HG03342 (cell line): Measurements from ENCODE around the gene GPSM1.

Source experiments
- ATAC-seq: cut with Tn5 transposase; IDR thresholded peaks from one replicate; pipeline ENCODE4 v1.9.1; 2021; ENCODE audit warnings: mild to moderate bottlenecking, moderate library complexity; ENCODE audit not compliant: unreplicated experiment

GPSM1 gene

DNA sequence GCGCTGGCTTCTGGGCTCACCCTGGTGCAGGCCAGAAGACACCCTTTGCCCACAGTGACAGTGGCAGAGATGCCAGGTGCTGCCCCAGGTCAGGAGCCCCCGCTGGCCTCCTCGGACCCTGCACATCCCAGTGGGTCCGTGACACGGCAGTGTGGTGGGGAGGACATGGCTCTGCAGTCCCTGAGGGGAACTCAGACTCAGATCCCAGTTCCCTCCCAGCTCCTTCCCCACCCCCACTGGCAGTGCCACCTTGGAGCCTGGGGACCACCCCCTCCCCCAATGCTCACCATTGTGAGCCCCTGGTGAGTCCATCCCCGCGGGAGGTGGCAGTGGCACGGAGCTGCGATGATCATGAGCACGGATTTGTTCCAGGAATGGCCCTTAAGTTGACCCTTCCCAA, 22.9 kb upstream of the GPSM1 start:
- no peak for ATAC-seq

DNA sequence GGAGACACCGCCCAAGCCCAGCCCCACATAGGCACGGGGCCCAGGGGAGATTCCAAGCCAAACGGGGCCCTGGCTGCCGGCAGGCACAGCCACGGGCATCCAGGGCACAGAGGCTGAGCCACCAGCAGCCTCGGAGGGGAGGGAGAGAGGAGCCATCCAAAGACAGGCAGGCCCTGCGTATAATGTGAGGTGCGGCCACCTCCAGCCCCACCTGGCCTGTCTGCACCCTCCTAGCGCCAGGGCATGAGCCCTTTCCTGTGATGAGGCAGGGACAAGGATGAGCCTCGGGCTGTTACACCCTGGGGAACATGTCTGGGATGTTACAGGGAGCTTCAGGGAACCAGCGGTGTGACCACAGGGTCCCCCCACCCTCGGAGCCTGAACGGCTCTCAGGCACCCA, 22.4 kb upstream of the GPSM1 start:
- ATAC-seq: no peak

DNA sequence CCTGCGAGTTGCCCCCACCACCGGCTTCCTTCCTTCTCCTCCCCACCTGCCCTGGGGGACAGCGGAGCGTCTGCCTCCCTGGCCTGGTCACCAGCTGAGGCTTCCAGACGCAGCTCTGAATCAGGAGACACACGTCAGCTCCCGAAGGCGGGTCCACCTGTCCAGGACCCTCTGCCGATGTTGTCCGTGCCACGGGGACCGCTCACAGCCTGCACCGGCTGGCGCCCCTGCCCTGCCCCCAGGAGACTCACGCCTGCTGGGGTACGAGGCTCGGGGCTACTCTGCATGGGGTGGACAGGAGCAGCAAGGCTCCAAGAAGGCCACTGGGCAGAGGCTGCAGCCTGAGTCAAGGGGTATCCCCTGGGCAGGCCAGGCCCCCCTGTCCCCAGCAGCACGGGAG, 21.5 kb upstream of the GPSM1 start:
- ATAC-seq: no peak

DNA sequence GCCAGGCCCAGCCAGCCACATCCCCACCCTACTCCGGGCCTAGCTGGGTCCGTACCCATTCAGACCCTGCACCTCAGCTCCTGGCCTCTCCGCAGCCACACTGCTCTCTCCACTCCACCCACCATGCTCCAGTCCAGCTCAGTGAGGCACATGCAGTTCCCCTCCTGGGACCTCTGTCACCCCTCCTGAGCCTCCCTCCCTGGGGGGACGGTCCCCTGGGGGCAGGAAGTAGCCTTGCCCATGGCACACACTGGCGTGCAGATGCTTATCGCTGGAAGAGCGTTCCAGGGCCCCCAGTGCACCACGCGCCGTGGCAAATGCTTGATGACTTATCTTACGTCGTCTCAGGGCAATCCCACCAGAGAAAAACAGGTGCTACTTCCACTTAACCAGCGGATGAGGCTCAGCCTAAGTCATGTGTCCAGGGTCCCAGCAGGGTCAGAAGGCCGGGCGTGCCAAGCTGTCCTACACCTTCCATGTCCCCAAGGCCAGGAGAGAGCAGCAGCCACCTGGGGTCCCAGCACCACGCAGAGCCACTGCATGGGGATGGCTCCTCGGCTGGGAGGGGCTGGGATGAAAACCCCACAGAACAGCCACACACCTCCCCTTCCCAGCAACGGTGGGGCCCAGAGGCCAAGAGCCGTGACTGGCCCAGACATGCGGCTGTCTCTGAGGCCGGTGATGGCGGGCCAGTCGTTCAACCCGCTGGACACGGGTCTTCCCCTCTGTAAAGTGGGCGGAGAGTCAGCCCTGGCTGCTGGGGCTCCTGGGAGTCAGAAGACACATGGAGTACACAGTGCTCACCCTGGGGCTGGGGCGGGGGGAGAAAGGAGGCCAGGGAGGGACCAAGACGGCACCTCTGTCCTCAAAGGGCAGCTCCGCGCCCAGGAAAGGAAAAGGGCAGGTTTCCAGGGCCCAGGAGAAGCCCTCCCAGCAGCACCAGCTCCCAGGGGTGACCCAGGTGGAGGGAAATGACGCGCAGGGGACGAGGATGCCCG, 20.8 kb upstream of the GPSM1 start:
- no peak for ATAC-seq

DNA sequence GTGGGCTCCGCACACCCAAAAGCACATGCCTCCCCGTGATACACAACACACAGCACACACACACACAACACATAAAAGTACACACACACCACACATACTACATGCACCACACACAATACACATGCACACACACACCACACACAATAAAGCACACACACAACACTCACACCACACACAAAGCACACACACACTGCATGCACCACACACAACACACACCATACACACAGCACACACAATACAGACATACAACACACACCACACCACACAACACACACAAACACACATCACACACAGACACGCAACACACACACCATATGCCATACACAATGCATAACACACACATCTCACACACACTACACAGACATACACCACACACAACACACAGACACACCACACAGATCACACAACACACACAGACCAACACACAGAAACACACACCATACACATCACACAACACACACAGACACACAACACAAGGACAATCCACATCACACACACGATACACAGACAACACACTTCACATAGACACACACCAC, 20.1 kb upstream of the GPSM1 start:
- ATAC-seq: no peak

DNA sequence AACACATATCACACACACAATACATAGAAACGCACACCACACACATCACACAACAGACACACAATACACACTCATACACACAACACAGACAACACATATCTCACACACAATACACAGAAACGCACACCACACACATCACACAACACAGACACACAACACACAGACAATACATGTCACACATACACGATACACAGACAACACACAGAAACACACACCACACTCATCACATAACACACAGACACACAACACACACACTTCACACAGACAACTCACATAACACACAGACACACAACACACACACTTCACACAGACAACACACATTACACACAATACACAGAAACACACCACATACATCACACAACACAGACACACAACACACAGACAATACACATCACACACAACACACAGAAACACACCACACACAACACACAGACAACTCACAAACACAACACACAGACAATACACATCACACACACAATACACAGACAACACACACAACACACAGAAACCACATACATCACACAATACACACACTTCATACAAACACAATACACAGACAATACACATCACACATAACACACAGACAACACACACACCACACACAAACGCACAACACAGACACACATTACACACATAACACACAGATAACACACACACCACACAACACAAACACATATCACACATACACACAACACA, 19.2 kb upstream of the GPSM1 start:
- no peak for ATAC-seq

DNA sequence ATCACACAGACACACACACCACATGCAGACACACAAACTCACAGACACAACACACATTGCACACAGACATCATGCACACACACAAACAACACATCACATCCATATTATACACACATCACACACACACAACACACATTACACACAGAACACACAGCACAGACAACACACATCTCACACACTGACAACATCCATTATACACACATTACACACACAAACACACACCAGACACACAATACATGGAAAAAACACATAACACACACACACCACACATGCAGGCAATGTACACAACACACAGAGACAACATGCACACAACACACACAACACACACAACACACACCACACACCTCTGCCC, 18.7 kb upstream of the GPSM1 start:
- no peak for ATAC-seq

DNA sequence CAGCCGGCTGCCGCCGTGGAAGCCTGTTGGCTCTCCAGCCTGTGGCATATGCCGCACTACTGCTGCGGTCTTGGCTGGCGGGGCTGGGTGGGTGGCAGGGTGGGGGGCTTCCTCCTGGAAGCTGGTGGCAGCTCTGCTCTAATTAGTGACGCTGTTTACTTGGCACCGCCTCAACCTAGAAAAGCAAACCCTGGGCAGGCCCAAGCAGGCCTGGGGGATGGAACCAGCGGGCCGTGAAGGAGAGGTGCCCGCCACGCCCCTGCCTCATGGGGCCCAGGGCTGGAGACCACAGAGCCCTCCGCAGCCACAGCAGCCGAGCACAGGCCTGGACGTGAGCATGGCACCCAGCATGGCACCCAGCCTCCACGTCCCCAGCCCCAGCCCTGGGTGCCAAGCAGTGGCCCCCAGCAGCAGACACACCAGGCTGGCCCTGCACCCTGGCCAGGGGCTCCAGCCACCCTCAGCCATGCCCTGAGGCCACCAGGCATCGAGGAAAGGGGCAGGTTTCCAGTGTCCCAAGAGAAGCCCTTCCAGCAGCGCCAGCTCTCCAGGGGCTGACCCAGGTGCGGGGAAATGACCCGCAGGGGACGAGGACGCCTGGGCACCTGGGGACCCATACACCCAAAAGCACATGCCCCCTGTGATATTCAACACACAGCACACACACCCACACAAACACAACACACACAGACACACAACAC, 18.1 kb upstream of the GPSM1 start:
- no peak for ATAC-seq

DNA sequence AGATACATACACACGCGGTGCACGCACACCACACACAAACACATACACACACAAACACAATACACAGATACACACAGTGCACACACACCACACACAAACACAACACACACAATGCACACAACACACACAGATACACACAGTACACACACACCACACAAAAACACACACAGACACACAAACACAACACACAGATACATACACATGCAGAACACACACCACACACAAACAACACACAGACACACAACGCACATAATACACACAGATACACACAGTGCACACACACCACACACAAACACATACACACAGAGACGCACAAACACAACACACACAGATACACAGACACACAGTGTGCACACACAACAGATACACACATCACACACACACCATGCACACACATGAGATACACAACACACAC, 17.5 kb upstream of the GPSM1 start:
- no peak for ATAC-seq

DNA sequence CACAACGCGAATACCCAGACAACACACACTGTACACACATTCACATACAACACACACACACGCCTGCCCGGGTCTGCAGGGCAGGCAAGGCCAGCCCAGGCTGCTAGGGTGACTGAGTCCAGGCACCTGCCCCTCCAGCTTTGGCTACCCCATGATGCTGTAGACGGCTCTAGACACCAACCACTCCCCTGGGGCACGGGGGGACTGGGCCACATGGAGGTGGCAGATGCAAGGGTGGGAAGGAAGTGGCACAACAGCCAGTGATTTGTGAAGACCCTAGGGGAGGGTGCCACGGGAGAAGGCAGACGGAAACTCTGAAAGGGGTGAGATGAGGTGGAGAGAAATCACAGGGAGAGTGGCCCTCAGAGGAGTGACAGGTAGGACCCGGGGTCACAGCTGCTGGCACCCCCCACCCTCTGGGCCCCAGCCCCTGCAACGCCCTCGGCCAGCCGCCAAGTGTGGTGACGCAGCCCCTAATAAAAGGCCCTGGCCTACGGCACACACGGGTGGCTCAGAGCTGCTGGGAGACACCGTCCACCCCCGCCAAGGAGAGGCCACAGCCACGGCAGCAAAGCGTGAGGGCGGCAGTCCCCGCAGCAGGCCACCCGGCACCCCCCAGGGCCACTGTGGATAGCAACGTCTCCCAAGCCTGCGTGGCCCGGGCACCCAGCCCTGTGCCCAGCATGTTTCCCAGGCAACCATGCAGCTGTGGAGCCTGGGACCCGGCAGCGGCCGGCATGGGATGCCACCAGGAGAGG, 16.9 kb upstream of the GPSM1 start:
- ATAC-seq: no peak

DNA sequence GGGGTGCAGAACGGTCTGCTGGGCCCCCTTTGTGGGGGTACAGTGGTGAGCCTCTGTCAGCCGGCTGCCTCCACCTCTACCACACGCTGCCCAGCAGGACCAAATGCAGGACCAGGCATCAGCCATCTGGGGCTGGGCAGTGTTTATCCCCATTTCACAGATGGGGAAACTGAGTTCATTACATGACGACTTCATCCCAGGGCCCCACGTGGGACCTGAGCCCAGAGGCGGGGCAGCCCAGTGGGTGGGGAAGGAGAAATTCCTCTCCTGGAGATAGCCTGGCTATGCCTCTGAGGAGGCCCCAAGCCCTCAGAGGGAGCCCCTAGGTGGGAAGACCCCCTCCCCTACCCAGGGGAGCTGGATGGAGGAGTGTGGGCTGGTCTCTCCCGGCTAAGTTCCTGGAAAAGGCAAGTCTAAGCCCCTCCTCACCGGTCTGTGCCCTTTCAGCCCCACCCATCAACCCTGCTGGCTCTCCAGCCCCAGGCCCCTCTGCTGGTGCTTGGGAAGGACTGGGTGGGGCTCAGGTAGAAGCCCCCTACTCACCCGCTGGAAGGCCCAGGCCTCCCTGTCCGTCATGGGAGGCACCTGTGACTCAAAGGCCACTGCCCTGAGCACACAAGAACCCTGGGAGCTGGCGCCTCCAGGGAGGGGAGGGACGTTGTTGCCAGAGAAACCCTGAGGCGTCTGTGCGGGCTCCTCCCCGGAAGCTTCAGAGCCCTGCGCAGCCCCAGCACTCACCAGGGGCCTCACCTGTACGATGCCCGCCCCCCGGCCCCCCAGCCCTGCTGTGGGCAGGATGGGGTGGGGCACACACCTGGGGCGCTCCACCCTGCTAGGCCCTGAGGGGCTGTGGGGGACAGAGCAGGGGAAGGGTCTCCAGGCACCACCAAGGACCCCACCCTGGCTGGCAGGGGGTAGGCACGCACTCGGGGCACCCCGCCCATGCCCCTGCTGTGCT, 16.0 kb upstream of the GPSM1 start:
- ATAC-seq: no peak

DNA sequence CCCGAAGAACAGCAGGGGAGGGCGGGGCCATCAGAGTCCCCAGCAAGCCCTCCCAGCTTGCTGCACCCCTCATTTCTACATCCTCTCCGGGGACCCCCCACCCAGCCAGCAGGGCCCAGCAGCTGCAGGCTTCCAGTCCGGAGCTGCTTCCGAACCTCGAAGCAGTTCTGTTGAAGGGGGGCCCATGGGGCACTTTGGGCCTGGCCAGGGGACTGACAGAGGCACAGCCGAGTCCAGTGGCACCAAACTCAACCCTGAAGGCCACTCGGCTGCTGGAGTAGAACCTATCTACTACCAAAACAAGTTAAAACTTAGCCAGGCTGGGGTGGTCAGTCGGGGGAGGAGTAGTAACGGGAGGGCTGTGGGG, 15.3 kb upstream of the GPSM1 start:
- no peak for ATAC-seq

DNA sequence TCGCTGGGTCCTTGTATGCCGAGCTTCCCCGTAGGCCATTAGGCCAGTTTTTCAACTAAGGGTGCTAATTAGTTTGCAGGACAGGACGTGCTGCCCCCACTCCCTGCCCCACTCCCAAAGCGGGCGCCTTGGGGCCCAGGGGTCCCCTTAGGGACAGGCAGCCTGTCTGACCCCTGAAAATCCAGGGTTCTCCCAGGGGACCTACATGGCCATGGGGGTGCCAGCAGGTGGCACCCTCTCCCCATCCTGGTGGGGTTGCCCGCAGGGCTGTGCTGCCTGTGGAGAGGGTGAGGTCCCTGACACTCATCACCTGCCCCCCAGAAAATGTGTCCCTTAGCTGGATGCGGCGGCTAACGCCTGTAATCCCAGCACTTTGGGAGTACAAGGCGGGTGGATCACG, 14.9 kb upstream of the GPSM1 start:
- no peak for ATAC-seq

DNA sequence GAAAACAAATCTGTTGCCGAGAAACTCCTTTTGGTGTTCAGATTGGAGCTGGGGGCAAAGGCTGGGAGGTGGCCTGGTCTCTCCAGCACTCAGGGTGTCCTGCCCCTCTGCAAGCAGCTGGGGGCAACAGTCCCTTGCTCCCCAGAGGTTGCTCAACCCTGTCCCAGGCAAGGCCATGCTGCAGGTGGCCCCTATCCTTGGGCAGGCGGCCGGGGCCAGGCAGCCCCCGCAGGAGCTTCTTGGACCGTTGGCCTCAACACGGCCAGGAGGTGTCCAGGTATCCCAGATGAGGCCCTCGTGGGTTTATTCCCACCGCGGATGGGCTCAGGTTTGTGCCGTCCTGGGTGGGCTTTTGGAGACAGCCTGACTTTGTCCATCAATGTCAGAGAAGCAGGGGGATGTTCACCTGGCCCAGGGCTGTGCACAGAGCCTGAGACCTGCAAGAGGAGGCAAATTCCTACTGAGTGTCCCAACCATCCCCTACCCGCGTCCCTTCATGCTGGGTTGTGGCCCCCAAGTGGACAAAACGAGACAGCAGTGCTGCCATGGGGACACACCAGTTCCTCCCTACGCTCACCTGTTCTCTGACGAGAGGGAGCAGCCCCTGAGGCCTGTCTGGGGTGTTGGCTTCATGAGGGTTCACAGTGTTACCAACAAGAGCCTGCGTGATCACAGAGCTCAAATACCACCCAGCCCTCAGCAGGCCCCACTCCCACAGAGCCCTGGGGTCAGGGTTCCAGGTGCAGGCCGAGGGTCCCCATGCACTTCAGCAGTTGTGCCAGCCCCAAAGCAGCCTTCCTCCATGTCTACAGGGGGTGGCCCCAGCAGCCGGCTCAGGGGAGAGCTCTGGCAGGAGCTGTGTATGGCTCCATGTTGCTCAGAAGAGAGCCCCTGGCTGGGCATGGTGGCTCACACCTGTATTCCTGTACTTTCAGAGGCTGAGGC, 14.0 kb upstream of the GPSM1 start:
- ATAC-seq: no peak

DNA sequence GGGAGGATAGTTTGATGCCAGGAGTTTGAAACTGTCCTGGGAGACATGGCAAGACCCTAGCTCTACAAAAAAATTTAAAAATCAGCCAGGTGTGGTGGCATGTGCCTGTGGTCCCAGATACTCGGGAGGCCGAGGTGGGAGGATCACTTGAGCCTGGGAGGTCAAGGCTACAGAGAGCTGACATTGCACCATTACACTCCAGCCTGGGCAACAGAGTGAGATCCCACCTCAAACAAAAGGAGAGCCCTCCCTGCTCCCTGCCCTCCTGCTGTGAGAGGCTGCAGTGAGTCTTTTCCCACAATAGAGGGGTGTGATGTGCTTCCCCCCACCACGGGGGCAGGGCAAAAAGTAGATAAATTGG, 13.3 kb upstream of the GPSM1 start:
- ATAC-seq: no peak

DNA sequence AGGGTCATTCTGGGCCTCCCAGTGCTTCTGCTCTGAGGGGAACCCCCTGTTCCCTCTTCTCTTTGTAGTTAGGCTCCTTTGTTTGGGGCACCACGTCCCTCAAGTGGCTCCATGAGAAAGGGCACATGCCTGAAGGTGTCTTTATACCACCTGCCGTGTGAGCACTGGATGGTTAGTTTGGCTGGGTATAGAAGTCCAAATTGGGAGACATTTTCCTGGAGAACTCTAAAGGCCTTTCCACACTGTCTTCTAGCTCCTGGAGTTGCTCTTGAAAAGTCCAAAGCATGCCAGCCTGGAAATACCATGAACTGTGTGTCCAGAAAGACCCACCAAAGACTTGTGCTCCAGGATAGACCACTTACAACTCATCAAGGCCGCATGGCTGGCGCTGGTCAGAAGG, 12.4 kb upstream of the GPSM1 start:
- ATAC-seq: no peak

DNA sequence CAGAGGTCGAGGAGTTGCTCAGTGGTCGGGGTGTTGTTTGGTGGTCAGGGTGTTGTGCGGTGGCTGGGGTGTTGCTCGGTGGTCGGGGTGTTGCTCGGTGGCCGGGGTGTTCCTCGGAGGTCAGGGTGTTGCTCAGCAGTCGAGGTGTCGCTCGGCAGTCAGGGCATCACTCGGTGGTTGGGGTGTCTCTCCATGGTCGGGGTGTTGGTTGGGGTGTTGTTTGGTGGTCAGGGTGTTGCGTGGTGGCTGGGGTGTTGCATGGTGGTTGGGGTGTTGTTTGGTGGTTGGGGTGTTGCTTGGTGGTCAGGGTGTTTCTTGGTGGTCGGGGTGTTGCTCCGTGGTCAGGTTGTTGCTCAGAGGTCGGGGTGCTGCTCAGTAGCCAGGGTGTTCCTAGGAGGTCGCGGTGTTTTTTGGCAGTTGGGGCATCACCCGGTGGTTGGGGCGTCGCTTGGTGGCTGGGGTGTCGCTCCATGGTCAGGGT, 11.0 kb upstream of the GPSM1 start:
- no peak for ATAC-seq

DNA sequence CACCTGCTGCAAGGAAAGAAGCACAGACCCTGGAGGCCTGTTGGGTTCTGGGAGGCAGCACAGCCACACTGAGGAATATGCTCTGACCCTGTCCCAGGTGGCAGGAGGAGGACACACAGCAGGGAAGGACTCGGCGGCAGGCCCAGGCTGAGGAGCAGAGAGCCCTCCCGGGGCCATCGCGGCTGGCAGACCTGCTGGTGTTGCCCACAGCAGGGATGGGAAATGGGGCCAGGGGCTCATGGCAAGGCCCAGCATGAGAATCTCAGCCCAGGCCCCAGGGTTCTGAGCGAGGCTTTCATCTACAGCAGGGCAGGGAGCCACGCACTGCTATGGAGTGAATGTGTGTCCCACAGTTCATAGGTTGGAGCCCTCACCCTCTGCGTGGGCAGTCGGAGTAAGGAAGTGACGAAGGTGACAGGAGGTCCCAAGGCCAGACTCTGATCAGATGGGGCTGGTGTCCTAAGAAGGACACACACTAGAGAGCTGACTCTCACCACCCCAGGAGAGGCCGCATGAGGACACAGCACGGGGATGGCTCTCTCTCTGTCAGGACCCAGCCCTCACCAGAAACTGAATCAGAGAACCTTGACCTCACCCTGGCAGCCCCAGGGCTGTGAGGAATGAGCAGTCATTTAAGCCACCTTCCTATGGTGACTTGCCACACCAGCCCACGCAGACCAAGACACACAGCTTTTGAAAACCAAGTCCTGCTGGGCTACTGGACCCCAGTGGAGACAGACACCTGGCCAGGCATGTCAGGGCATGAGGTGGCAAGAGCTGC, 10.3 kb upstream of the GPSM1 start:
- ATAC-seq: no peak
